HEK293 (cell line): ENCODE measurements around the gene CDYL.

Experiments used
- CTCF ChIA-PET: fragments of 350-600 bp; formaldehyde crosslinking; extraction: SDS; loops from one replicate; lab custom pipeline; 2021; ENCODE audit warnings: antibody characterized with exemption; lab: Yijun Ruan, JAX
- POLR2A ChIA-PET: fragments of 300-600 bp; formaldehyde crosslinking; extraction: SDS; loops from one replicate; lab custom pipeline; 2020; ENCODE audit warnings: antibody characterized with exemption, inconsistent platforms; lab: Yijun Ruan, JAX
- H3K27ac ChIP-seq: fragments of 200-500 bp; sonication (Bioruptor generic); 2 replicates; pipeline ENCODE4 v1.5.1; 2014; ENCODE audit warnings: low read depth, low read length, control low read depth, inconsistent platforms; ENCODE audit errors: extremely low read depth
- H3K36me3 ChIP-seq, 2 experiments: fragments of 200-500 bp in 1 of 2; sonication (Bioruptor generic) in 1 of 2; 1 replicate in 1 of 2; 2 replicates in 1 of 2; pipeline ENCODE4 v1.5.1; 2014 to 2017; ENCODE audit warnings: inconsistent platforms in 2 of 2, low read length in 2 of 2; ENCODE audit not compliant: control insufficient read depth in 2 of 2, insufficient read depth in 1 of 2
- H3K4me1 ChIP-seq: fragments of 200-500 bp; sonication (Bioruptor generic); 2 replicates; pipeline ENCODE4 v1.5.1; 2014; ENCODE audit warnings: mild to moderate bottlenecking, low read length, inconsistent platforms; ENCODE audit not compliant: control insufficient read depth, insufficient read depth
- H3K4me3 ChIP-seq: 2 replicates; pipeline ENCODE4 v1.5.1; 2011; ENCODE audit warnings: low read depth, mild to moderate bottlenecking, control low read depth, low read length, moderate library complexity
- H3K9me3 ChIP-seq: fragments of 200-500 bp; sonication (Bioruptor generic); 2 replicates; pipeline ENCODE4 v1.5.1; 2014; ENCODE audit warnings: low read depth, low read length, inconsistent platforms; ENCODE audit not compliant: control insufficient read depth, insufficient read depth
- BCL11A ChIP-seq: fragments of 450-650 bp; formaldehyde crosslinking; IDR thresholded peaks from 2 replicates; pipeline ENCODE4 v1.5.1; 2016; ENCODE audit warnings: low read depth, missing biosample characterization, missing genetic modification characterization
- EGR2 ChIP-seq: fragments of 450-650 bp; formaldehyde crosslinking; IDR thresholded peaks from 2 replicates; pipeline ENCODE4 v1.5.1; 2016; ENCODE audit warnings: low read depth, missing biosample characterization, missing genetic modification characterization
- HIC1 ChIP-seq: fragments of 450-650 bp; formaldehyde crosslinking; IDR thresholded peaks from 2 replicates; pipeline ENCODE4 v1.5.1; 2016; ENCODE audit warnings: missing biosample characterization, missing genetic modification characterization
- KLF9 ChIP-seq: fragments of 450-650 bp; formaldehyde crosslinking; IDR thresholded peaks from 2 replicates; pipeline ENCODE4 v1.5.1; 2016; ENCODE audit warnings: missing biosample characterization, missing genetic modification characterization, low read depth
- OSR2 ChIP-seq: fragments of 450-650 bp; formaldehyde crosslinking; IDR thresholded peaks from 2 replicates; pipeline ENCODE4 v1.5.1; 2016; ENCODE audit warnings: missing biosample characterization, missing genetic modification characterization
- ZBTB11 ChIP-seq: fragments of 450-650 bp; formaldehyde crosslinking; conservative IDR thresholded peaks from 2 replicates; pipeline ENCODE4 v1.5.1; 2016; ENCODE audit warnings: low read depth, missing biosample characterization, missing genetic modification characterization
- ZBTB44 ChIP-seq: fragments of 450-650 bp; IDR thresholded peaks from 2 replicates; pipeline ENCODE4 v1.5.1; 2018; ENCODE audit warnings: missing biosample characterization, mild to moderate bottlenecking, missing genetic modification characterization
- ZBTB49 ChIP-seq: fragments of 450-650 bp; formaldehyde crosslinking; IDR thresholded peaks from 2 replicates; pipeline ENCODE4 v1.5.1; 2016; ENCODE audit warnings: missing biosample characterization, missing genetic modification characterization, low read depth
- ZNF146 ChIP-seq: fragments of 450-650 bp; formaldehyde crosslinking; IDR thresholded peaks from 2 replicates; pipeline ENCODE4 v1.5.1; 2016; ENCODE audit warnings: missing biosample characterization, missing genetic modification characterization
- ZNF248 ChIP-seq: fragments of 450-650 bp; formaldehyde crosslinking; IDR thresholded peaks from 2 replicates; pipeline ENCODE4 v1.5.1; 2017; ENCODE audit warnings: missing biosample characterization, missing genetic modification characterization
- ZNF266 ChIP-seq: fragments of 450-650 bp; formaldehyde crosslinking; IDR thresholded peaks from 2 replicates; pipeline ENCODE4 v1.5.1; 2016; ENCODE audit warnings: missing biosample characterization, missing genetic modification characterization, low read depth
- ZNF350 ChIP-seq: fragments of 450-650 bp; formaldehyde crosslinking; IDR thresholded peaks from 2 replicates; pipeline ENCODE4 v1.5.0; 2017; ENCODE audit warnings: missing biosample characterization, mild to moderate bottlenecking, missing genetic modification characterization
- ZNF501 ChIP-seq: fragments of 450-650 bp; formaldehyde crosslinking; IDR thresholded peaks from 2 replicates; pipeline ENCODE4 v1.5.1; 2016; ENCODE audit warnings: missing biosample characterization, missing genetic modification characterization
- ZNF585B ChIP-seq: fragments of 450-650 bp; formaldehyde crosslinking; IDR thresholded peaks from 2 replicates; pipeline ENCODE4 v1.5.1; 2016; ENCODE audit warnings: missing biosample characterization, missing genetic modification characterization
- ZNF624 ChIP-seq: fragments of 450-650 bp; formaldehyde crosslinking; IDR thresholded peaks from 2 replicates; pipeline ENCODE4 v1.5.1; 2017; ENCODE audit warnings: missing biosample characterization, missing genetic modification characterization
- ZNF645 ChIP-seq: fragments of 450-650 bp; formaldehyde crosslinking; IDR thresholded peaks from 2 replicates; pipeline ENCODE4; 2016; ENCODE audit warnings: missing biosample characterization, missing genetic modification characterization
- ZNF677 ChIP-seq: fragments of 450-650 bp; IDR thresholded peaks from 2 replicates; pipeline ENCODE4 v1.5.0; 2018; ENCODE audit warnings: missing biosample characterization, mild to moderate bottlenecking, missing genetic modification characterization, moderate library complexity
- ZNF792 ChIP-seq: fragments of 450-650 bp; formaldehyde crosslinking; IDR thresholded peaks from 2 replicates; pipeline ENCODE4 v1.5.1; 2016; ENCODE audit warnings: missing biosample characterization, missing genetic modification characterization

The CDYL gene

GRCh38 chr6:4814212-4814611, 38.0 kb downstream of the CDYL start:
- no peaks in the 10 kb centered on the region for H3K9me3 ChIP-seq
- ChIA-PET CTCF (interaction anchor here (0.6 to 2.0 kb wide), 4 partner anchors 8 to 982 kb away, joined by 3 to 6 read pairs (median 4); no protein-coding TSS in a partner anchor), POLR2A (no interaction called here)
- TF ChIP-seq KLF9 (tag by site-specific recombination), result no peak
- TF ChIP-seq BCL11A (tag by site-specific recombination), result no peak
- no peak for TF ChIP-seq ZNF350 (tag by site-specific recombination)
- no peak for TF ChIP-seq ZNF585B (tag by site-specific recombination)
- TF ChIP-seq ZNF792, result no peak
- no peak for TF ChIP-seq EGR2
- TF ChIP-seq ZNF501 (tag by site-specific recombination), result no peak
- TF ChIP-seq ZNF266 (tag by site-specific recombination), result no peak
- no peak for TF ChIP-seq ZNF248 (tag by site-specific recombination)
- no peak for TF ChIP-seq OSR2 (tag by site-specific recombination)
- TF ChIP-seq ZBTB49, result no peak
- no peak for TF ChIP-seq ZBTB44 (tag by site-specific recombination)
- TF ChIP-seq HIC1 (tag by site-specific recombination), result no peak
- TF ChIP-seq ZNF677 (tag by site-specific recombination), result no peak
- TF ChIP-seq ZNF624 (tag by site-specific recombination), result no peak
- no peak for TF ChIP-seq ZBTB11 (tag by site-specific recombination)
- TF ChIP-seq ZNF146, result no peak
- TF ChIP-seq ZNF645, result no peak
- TF ChIP-seq, all 188 proteins: peak for 0
- Histone ChIP-seq H3K36me3 (no peaks in the 10 kb centered on the region), H3K4me1 (peaks cover 15% of the 10 kb centered on the region), H3K4me3 (no peak overlapping the region), H3K27ac (no peak overlapping the region)
